Embryonic facial prominence (tissue), 1 donor: ENCODE results near the gene KLF6.

ENCODE experiments used
- DNase-seq: peaks from one replicate; pipeline ENCODE4 v3.0.0-alpha.2; 2016; ENCODE audit errors: extremely low spot score

Gene KLF6

GRCh38 chr10:3729397-3729976, 55.5 kb downstream of the KLF6 start:
- DNase-seq, result no peak

GRCh38 chr10:3728563-3728962, 56.4 kb downstream of the KLF6 start:
- no peak for DNase-seq

- DNase-seq, result no peak
Measured at GRCh38 chr10:3727268-3727667, 57.7 kb downstream of the KLF6 start.
